Mesenchymal stem cell (in vitro differentiated cells and primary cell): ENCODE results near the gene GARNL3.

ENCODE experiments used
- DNase-seq: peaks from one replicate; pipeline ENCODE4 v3.0.0-alpha.2; 2013
- H2AFZ ChIP-seq: one replicate; pipeline ENCODE4 v1.6.1; 2013; ENCODE audit warnings: low read depth, mild to moderate bottlenecking, control low read depth, inconsistent platforms, low read length, moderate library complexity
- H2AK5ac ChIP-seq: 2 replicates; pipeline ENCODE4 v1.6.1; 2013; ENCODE audit warnings: low read length, moderate library complexity, mild to moderate bottlenecking, inconsistent platforms; ENCODE audit not compliant: severe bottlenecking
- H2BK120ac ChIP-seq: one replicate; pipeline ENCODE4 v1.6.1; 2013; ENCODE audit warnings: low read depth, mild to moderate bottlenecking, inconsistent platforms, low read length, moderate library complexity
- H2BK12ac ChIP-seq, 2 experiments: one replicate each; pipeline ENCODE4 v1.6.1; 2013; ENCODE audit warnings: inconsistent platforms in 2 of 2, low read length in 2 of 2, mild to moderate bottlenecking in 2 of 2, moderate library complexity in 2 of 2, control low read depth in 1 of 2
- H2BK15ac ChIP-seq: one replicate; pipeline ENCODE4 v1.6.1; 2013; ENCODE audit warnings: mild to moderate bottlenecking, low read depth, inconsistent platforms; ENCODE audit not compliant: poor library complexity, severe bottlenecking
- H2BK5ac ChIP-seq: 2 replicates; pipeline ENCODE4 v1.6.1; 2013; ENCODE audit warnings: low read depth, mild to moderate bottlenecking, low read length, control low read depth, inconsistent platforms; ENCODE audit not compliant: poor library complexity, severe bottlenecking
- H3K14ac ChIP-seq, 2 experiments: one replicate each; pipeline ENCODE4 v1.6.1; 2013; ENCODE audit warnings: inconsistent platforms in 2 of 2, low read length in 2 of 2, control low read depth in 1 of 2, mild to moderate bottlenecking in 1 of 2, moderate library complexity in 1 of 2
- H3K18ac ChIP-seq, 2 experiments: one replicate each; pipeline ENCODE4 v1.6.1; 2013; ENCODE audit warnings: inconsistent platforms in 2 of 2, low read length in 2 of 2, control low read depth in 1 of 2, low read depth in 1 of 2, mild to moderate bottlenecking in 1 of 2
- H3K23ac ChIP-seq, 2 experiments: one replicate each; pipeline ENCODE4 v1.6.1; 2013; ENCODE audit warnings: inconsistent platforms in 2 of 2, low read length in 2 of 2, mild to moderate bottlenecking in 2 of 2, moderate library complexity in 2 of 2, control low read depth in 1 of 2
- H3K27ac ChIP-seq: 2 replicates; pipeline ENCODE4 v1.5.1; 2013; ENCODE audit warnings: mild to moderate bottlenecking, moderate library complexity, low read length, control low read depth, inconsistent platforms; ENCODE audit not compliant: poor library complexity, severe bottlenecking
- H3K27me3 ChIP-seq, 2 experiments: 2 replicates each; pipeline versions ENCODE4 v1.6.1 to v1.7.0; 2013; ENCODE audit warnings: low read length in 2 of 2, mild to moderate bottlenecking in 2 of 2, moderate library complexity in 2 of 2, control low read depth in 1 of 2, inconsistent platforms in 1 of 2; ENCODE audit not compliant: control insufficient read depth in 1 of 2, insufficient read depth in 1 of 2
- H3K36me3 ChIP-seq, 2 experiments: 2 replicates each; pipeline versions ENCODE4 v1.6.1 to v1.7.0; 2013; ENCODE audit warnings: low read length in 2 of 2, control low read depth in 1 of 2, inconsistent platforms in 1 of 2, low read depth in 1 of 2, mild to moderate bottlenecking in 1 of 2; ENCODE audit not compliant: insufficient read depth in 2 of 2, control insufficient read depth in 1 of 2
- H3K4ac ChIP-seq, 2 experiments: one replicate each; pipeline ENCODE4 v1.6.1; 2013; ENCODE audit warnings: inconsistent platforms in 2 of 2, low read length in 2 of 2, mild to moderate bottlenecking in 2 of 2, moderate library complexity in 2 of 2, control low read depth in 1 of 2, low read depth in 1 of 2
- H3K4me1 ChIP-seq: 2 replicates; pipeline ENCODE4 v1.6.1; 2013; ENCODE audit warnings: low read depth, low read length, control low read depth; ENCODE audit not compliant: control insufficient read depth, insufficient read depth
- H3K4me2 ChIP-seq: 2 replicates; pipeline ENCODE4 v1.6.1; 2013; ENCODE audit warnings: low read length, mild to moderate bottlenecking, inconsistent platforms; ENCODE audit not compliant: poor library complexity, severe bottlenecking
- H3K4me3 ChIP-seq, 2 experiments: 2 replicates each; pipeline versions ENCODE4 v1.5.1 to v1.7.0; 2013; ENCODE audit warnings: low read length in 2 of 2, mild to moderate bottlenecking in 2 of 2, control low read depth in 1 of 2, low read depth in 1 of 2; ENCODE audit not compliant: insufficient read depth in 1 of 2
- H3K79me1 ChIP-seq: replicated peaks from 2 replicates; pipeline ENCODE4 v1.6.1; 2013; ENCODE audit warnings: mild to moderate bottlenecking, control low read depth, low read length, inconsistent platforms; ENCODE audit not compliant: poor library complexity, severe bottlenecking
- H3K9ac ChIP-seq: 2 replicates; pipeline ENCODE4 v1.7.0; 2013; ENCODE audit warnings: mild to moderate bottlenecking, low read length, moderate library complexity
- H3K9me3 ChIP-seq: 2 replicates; pipeline ENCODE4 v1.7.0; 2013; ENCODE audit warnings: mild to moderate bottlenecking, low read length; ENCODE audit not compliant: control insufficient read depth
- H4K8ac ChIP-seq: one replicate; pipeline ENCODE4 v1.6.1; 2013; ENCODE audit warnings: inconsistent platforms, mild to moderate bottlenecking, low read length, moderate library complexity
- H4K91ac ChIP-seq: one replicate; pipeline ENCODE4 v1.6.1; 2013; ENCODE audit warnings: mild to moderate bottlenecking, low read length, inconsistent platforms
- whole genome bisulfite sequencing: methylation state at CpG from one replicate; pipeline ENCODE4 v1.1.7; 2013; ENCODE audit warnings: mixed read lengths; 5-methylcytosine and 5-hydroxymethylcytosine counted together

The GARNL3 gene

GRCh38 chr9:127316586-127317323 is 52.2 kb downstream of the GARNL3 start:
- H3K4me3 ChIP-seq = no peak overlapping the region
- H3K9ac ChIP-seq = no peak overlapping the region
- H2BK120ac ChIP-seq = no peak overlapping the region
- H2AFZ ChIP-seq = no peak overlapping the region
- H3K18ac ChIP-seq = no peak overlapping the region
- no peak overlapping the region for H3K27ac ChIP-seq
- no peak overlapping the region for H4K91ac ChIP-seq
- H2BK12ac ChIP-seq = no peak overlapping the region
- H3K4ac ChIP-seq = no peak overlapping the region
- H3K14ac ChIP-seq = no peak overlapping the region
- H2BK15ac ChIP-seq = no peak overlapping the region
- no peak for DNase-seq
- H2BK5ac ChIP-seq = no peak overlapping the region
- H3K4me1 ChIP-seq = no peaks in the 10 kb centered on the region
- H3K23ac ChIP-seq = no peak overlapping the region
- H3K9me3 ChIP-seq = no peaks in the 10 kb centered on the region
- no peak overlapping the region for H2AK5ac ChIP-seq
- H4K8ac ChIP-seq = no peak overlapping the region
- H3K79me1 ChIP-seq = no peaks in the 10 kb centered on the region
- 100% methylated on average over 1 of the region's 5 CpGs for WGBS
- no peak overlapping the region for H3K4me2 ChIP-seq
- peaks cover 0 to 3% of the 10 kb centered on the region in 2 experiments for H3K36me3 ChIP-seq
- peaks cover 0 to 58% of the 10 kb centered on the region in 2 experiments for H3K27me3 ChIP-seq

- Histone ChIP-seq H3K23ac (peak overlapping the region in 1 of 2 experiments; percentile 14), H2AFZ (no peak overlapping the region), H3K79me1 (no peaks in the 10 kb centered on the region), H3K27ac (no peak overlapping the region), H3K4me1 (no peaks in the 10 kb centered on the region), H3K9me3 (no peaks in the 10 kb centered on the region), H2BK120ac (no peak overlapping the region), H3K9ac (no peak overlapping the region), H4K8ac (peak overlapping the region; percentile 32), H3K4me2 (no peak overlapping the region), H3K4me3 (no peak overlapping the region), H3K4ac (no peak overlapping the region), H3K27me3 (peaks cover 0 to 70% of the 10 kb centered on the region in 2 experiments), H2BK5ac (no peak overlapping the region), H3K36me3 (peaks cover 0 to 3% of the 10 kb centered on the region in 2 experiments), H2BK15ac (no peak overlapping the region), H2AK5ac (no peak overlapping the region), H2BK12ac (no peak overlapping the region), H3K14ac (no peak overlapping the region), H3K18ac (peak overlapping the region in 1 of 2 experiments; percentile 42), H4K91ac (peak overlapping the region; percentile 31)
- 30% methylated on average over 3 of the region's 5 CpGs for WGBS
- DNase-seq = peak; percentile 65
These were observed 54.1 kb downstream of the GARNL3 start for GRCh38 chr9:127318651-127319167.

- H2BK12ac ChIP-seq = no peak overlapping the region
- H3K18ac ChIP-seq = no peak overlapping the region
- H2AFZ ChIP-seq = no peak overlapping the region
- H2BK120ac ChIP-seq = no peak overlapping the region
- H2BK15ac ChIP-seq = no peak overlapping the region
- no peak overlapping the region for H3K27ac ChIP-seq
- 94% methylated on average over 1 of the region's 2 CpGs for WGBS
- no peak overlapping the region for H3K14ac ChIP-seq
- H3K4me3 ChIP-seq = no peak overlapping the region
- H3K79me1 ChIP-seq = no peaks in the 10 kb centered on the region
- no peak for DNase-seq
- no peak overlapping the region for H4K91ac ChIP-seq
- H4K8ac ChIP-seq = no peak overlapping the region
- no peak overlapping the region for H3K4me2 ChIP-seq
- peaks cover 0 to 71% of the 10 kb centered on the region in 2 experiments for H3K27me3 ChIP-seq
- H2BK5ac ChIP-seq = no peak overlapping the region
- H3K23ac ChIP-seq = no peak overlapping the region
- H3K9ac ChIP-seq = no peak overlapping the region
- no peaks in the 10 kb centered on the region for H3K9me3 ChIP-seq
- no peak overlapping the region for H2AK5ac ChIP-seq
- no peaks in the 10 kb centered on the region for H3K4me1 ChIP-seq
- H3K36me3 ChIP-seq = no peaks in the 10 kb centered on the region
- no peak overlapping the region for H3K4ac ChIP-seq
These were observed 55.0 kb downstream of the GARNL3 start for GRCh38 chr9:127319366-127320114.

- Histone ChIP-seq H3K79me1 (no peaks in the 10 kb centered on the region), H2BK5ac (no peak overlapping the region), H3K27me3 (peaks cover 0 to 71% of the 10 kb centered on the region in 2 experiments), H4K91ac (no peak overlapping the region), H2AK5ac (no peak overlapping the region), H3K18ac (no peak overlapping the region), H3K4me1 (no peaks in the 10 kb centered on the region), H4K8ac (no peak overlapping the region), H2BK12ac (no peak overlapping the region), H3K9me3 (no peaks in the 10 kb centered on the region), H3K4me3 (no peak overlapping the region), H3K4me2 (no peak overlapping the region), H3K14ac (no peak overlapping the region), H3K23ac (no peak overlapping the region), H3K9ac (no peak overlapping the region), H2AFZ (no peak overlapping the region), H2BK15ac (no peak overlapping the region), H3K36me3 (no peaks in the 10 kb centered on the region), H3K27ac (no peak overlapping the region), H2BK120ac (no peak overlapping the region), H3K4ac (no peak overlapping the region)
- no CpG with 5 or more reads among the region's 2 CpGs for WGBS
- DNase-seq = no peak
These were observed 55.5 kb downstream of the GARNL3 start for GRCh38 chr9:127320115-127320378.
